Skeletal muscle satellite cell (primary cell): Measurements from ENCODE around the gene SEMA7A.

ENCODE experiments used
- H3K27me3 ChIP-seq: 2 replicates; pipeline ENCODE4 v1.7.0; 2013; ENCODE audit warnings: low read length; ENCODE audit not compliant: control insufficient read depth, insufficient read depth
- H3K36me3 ChIP-seq: 2 replicates; pipeline ENCODE4 v1.7.0; 2013; ENCODE audit warnings: mild to moderate bottlenecking, control low read depth, low read length; ENCODE audit not compliant: insufficient read depth
- H3K4me1 ChIP-seq: 2 replicates; pipeline ENCODE4 v1.7.0; 2013; ENCODE audit warnings: low read length; ENCODE audit not compliant: control insufficient read depth, insufficient read depth
- H3K4me2 ChIP-seq: 2 replicates; pipeline ENCODE4 v1.7.0; 2013; ENCODE audit warnings: mild to moderate bottlenecking, low read length
- H3K4me3 ChIP-seq: 2 replicates; pipeline ENCODE4 v1.7.0; 2013; ENCODE audit warnings: low read length
- H3K9ac ChIP-seq: 2 replicates; pipeline ENCODE4 v1.7.0; 2013; ENCODE audit warnings: mild to moderate bottlenecking, low read depth, low read length, moderate library complexity
- H3K9me3 ChIP-seq: replicated peaks from 2 replicates; pipeline ENCODE4 v1.7.0; 2013; ENCODE audit warnings: mild to moderate bottlenecking, control low read depth, low read length

Gene SEMA7A

GRCh38 chr15:74409225-74409624 is 24.5 kb downstream of the SEMA7A start:
- no peak overlapping the region for H3K4me2 ChIP-seq
- H3K9me3 ChIP-seq = no peaks in the 10 kb centered on the region
- no peaks in the 10 kb centered on the region for H3K27me3 ChIP-seq
- H3K36me3 ChIP-seq = peaks cover 54% of the 10 kb centered on the region
- H3K4me3 ChIP-seq = no peak overlapping the region
- no peak overlapping the region for H3K9ac ChIP-seq
- peaks cover 44% of the 10 kb centered on the region for H3K4me1 ChIP-seq

- Histone ChIP-seq H3K4me3 (no peak overlapping the region), H3K9ac (peak overlapping the region; percentile 69), H3K27me3 (no peaks in the 10 kb centered on the region)
Observed at GRCh38 chr15:74408815-74409214, 24.9 kb downstream of the SEMA7A start.

DNA sequence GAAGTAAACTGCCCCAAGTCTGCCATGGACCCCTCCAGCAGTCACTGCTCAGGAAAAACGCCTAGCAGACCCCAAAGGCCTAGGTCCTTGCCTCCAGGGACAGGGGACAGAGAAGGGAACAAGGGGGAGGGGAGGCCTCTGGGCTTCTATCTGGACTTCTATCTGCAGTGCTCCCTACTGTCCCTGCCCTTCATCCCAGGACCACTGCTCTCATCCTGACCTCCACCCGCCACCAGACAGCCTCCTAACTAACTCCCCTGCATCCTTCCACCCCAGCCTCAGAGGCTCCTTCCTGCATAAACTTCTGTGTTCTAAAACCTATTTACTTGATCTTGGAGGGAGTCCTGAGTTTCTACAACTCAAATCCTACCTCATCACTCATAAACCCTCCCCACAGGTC is 25.4 kb downstream of the SEMA7A start:
- H3K4me2 ChIP-seq = no peak overlapping the region
- H3K27me3 ChIP-seq = no peaks in the 10 kb centered on the region
- H3K4me1 ChIP-seq = peaks cover 44% of the 10 kb centered on the region
- H3K36me3 ChIP-seq = peaks cover 45% of the 10 kb centered on the region
- no peak overlapping the region for H3K4me3 ChIP-seq
- H3K9me3 ChIP-seq = no peaks in the 10 kb centered on the region
- peak overlapping the region; percentile 69 for H3K9ac ChIP-seq

More at GRCh38 chr15:74408815-74409214, 24.9 kb downstream of the SEMA7A start:
- peaks cover 40% of the 10 kb centered on the region for H3K4me1 ChIP-seq
- peaks cover 49% of the 10 kb centered on the region for H3K36me3 ChIP-seq
- no peaks in the 10 kb centered on the region for H3K9me3 ChIP-seq
- H3K4me2 ChIP-seq = no peak overlapping the region

- peaks cover 46% of the 10 kb centered on the region for H3K4me1 ChIP-seq
- peak overlapping the region; percentile 69 for H3K9ac ChIP-seq
- H3K36me3 ChIP-seq = peaks cover 35% of the 10 kb centered on the region
- peak overlapping the region; percentile 42 for H3K4me2 ChIP-seq
- no peaks in the 10 kb centered on the region for H3K9me3 ChIP-seq
- no peaks in the 10 kb centered on the region for H3K27me3 ChIP-seq
- peak overlapping the region; percentile 18 for H3K4me3 ChIP-seq
Observed at GRCh38 chr15:74406992-74407705, 26.6 kb downstream of the SEMA7A start.

DNA sequence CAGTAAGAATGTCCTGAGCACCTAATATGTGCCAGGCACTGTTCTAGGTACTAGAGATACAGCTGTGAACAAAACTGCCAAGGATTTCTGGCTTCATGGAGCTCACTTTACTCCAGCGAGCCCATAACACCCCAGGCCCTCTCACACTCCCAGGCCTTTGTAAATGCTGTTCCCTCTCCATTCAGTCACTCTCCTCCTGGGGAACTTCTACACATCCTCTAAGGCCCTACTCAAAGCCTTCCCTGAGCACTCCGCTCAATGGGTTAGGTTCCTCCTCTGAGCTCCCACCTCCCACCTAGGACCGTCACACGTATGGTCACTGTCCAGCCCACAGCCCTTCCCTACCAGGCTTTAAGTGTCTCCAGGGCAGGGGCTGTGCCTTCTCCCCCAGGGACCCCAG is 27.2 kb downstream of the SEMA7A start:
- Histone ChIP-seq H3K9ac (peak overlapping the region; percentile 69), H3K4me3 (peak overlapping the region; percentile 6), H3K9me3 (no peaks in the 10 kb centered on the region), H3K4me1 (peaks cover 51% of the 10 kb centered on the region), H3K4me2 (peak overlapping the region; percentile 42), H3K36me3 (peaks cover 28% of the 10 kb centered on the region), H3K27me3 (no peaks in the 10 kb centered on the region)

DNA sequence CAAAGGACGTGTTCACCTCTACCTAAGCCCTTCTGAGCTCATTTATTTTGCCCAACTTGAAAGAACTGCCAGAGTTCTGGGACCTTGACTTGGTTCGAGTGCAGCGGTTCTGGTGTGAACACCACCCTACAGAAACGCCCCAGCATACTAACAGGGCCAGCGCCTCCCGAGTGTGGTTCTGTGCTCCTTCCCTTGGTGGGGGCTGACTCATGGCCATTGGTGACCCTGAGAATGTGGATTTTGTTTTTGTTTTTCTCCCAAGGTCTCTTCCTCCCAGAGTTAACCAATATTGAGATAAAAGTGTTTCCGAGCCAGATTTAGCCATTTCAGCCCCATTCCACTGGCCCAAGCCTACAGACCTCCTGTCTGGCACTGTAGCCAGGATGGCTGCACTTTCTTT is 27.9 kb downstream of the SEMA7A start:
- H3K4me3 ChIP-seq = no peak overlapping the region
- H3K9me3 ChIP-seq = no peaks in the 10 kb centered on the region
- H3K36me3 ChIP-seq = peaks cover 21% of the 10 kb centered on the region
- H3K4me2 ChIP-seq = no peak overlapping the region
- peaks cover 58% of the 10 kb centered on the region for H3K4me1 ChIP-seq
- no peaks in the 10 kb centered on the region for H3K27me3 ChIP-seq
- peak overlapping the region; percentile 69 for H3K9ac ChIP-seq

DNA sequence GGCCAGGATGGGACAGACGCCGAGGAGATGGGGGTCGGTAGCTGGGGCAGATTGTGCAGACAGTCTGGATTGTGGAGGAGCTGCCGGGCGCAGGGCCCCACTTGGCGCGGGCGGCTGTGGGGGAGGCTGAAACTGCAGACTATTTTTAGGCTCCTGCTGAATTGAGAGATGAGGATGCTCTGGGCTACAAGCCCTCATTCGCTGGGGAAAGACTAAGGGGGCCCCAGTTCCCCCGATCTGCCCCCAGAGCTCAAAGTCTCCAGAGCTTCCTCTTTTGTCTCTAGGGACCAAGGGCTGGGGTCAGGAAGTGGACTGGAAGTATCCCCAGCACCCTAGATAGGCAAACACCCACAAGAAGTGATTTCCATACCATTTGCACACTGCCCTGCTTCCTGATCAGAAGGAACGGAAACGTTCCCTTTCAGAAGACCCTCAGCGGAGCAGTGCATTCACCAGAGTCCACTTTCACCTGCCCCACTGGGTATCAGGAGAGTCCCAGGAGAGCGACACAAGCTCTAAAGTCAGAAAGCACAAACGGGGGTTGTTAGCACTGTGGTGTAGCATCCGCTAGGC is 29.7 kb downstream of the SEMA7A start:
- Histone ChIP-seq H3K9me3 (no peaks in the 10 kb centered on the region), H3K4me3 (no peak overlapping the region), H3K27me3 (no peaks in the 10 kb centered on the region), H3K36me3 (peaks cover 7% of the 10 kb centered on the region), H3K4me2 (no peak overlapping the region), H3K4me1 (peaks cover 72% of the 10 kb centered on the region), H3K9ac (no peak overlapping the region)

GRCh38 chr15:74403588-74403919 is 30.2 kb downstream of the SEMA7A start:
- H3K4me2 ChIP-seq = no peak overlapping the region
- peaks cover 72% of the 10 kb centered on the region for H3K4me1 ChIP-seq
- peaks cover 2% of the 10 kb centered on the region for H3K36me3 ChIP-seq
- no peaks in the 10 kb centered on the region for H3K27me3 ChIP-seq
- no peaks in the 10 kb centered on the region for H3K9me3 ChIP-seq
- no peak overlapping the region for H3K4me3 ChIP-seq
- H3K9ac ChIP-seq = no peak overlapping the region

DNA sequence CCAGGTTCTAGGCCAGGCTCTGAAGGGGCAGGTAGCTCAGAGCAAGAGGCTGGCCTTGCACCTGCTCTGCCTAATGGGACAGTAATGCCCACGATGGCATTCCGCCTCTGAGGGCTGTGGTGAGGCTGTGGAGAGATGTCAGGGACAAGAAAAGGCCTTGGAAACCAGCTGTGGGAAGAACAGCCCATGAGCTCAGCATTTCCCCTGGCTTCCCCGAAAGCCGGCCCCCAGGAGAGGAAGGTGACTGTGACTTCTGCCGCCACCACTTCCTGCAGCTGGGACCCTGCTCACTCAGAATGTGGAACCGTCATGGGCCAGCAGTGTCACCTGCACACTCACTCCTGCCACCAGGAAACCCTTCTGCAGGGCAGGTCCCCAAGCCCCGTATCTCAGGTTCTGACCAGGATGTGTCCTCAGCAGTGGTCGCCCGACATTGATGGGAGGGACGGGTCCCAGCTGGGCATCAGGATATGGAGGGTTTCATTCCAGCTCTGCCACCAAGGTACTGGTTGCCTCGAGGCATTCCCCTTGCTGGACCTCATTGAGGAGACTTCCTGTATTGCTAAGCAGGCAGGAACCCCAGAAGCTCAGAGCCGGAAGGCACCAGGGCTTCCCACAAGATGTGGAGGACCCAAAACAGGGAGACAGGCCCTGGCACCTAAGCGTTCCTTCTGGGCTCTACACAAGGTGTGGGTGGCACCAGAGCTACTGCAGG is 30.7 kb downstream of the SEMA7A start:
- H3K9me3 ChIP-seq = no peaks in the 10 kb centered on the region
- H3K4me3 ChIP-seq = no peak overlapping the region
- no peak overlapping the region for H3K9ac ChIP-seq
- H3K27me3 ChIP-seq = no peaks in the 10 kb centered on the region
- H3K36me3 ChIP-seq = no peaks in the 10 kb centered on the region
- H3K4me2 ChIP-seq = no peak overlapping the region
- peaks cover 72% of the 10 kb centered on the region for H3K4me1 ChIP-seq

DNA sequence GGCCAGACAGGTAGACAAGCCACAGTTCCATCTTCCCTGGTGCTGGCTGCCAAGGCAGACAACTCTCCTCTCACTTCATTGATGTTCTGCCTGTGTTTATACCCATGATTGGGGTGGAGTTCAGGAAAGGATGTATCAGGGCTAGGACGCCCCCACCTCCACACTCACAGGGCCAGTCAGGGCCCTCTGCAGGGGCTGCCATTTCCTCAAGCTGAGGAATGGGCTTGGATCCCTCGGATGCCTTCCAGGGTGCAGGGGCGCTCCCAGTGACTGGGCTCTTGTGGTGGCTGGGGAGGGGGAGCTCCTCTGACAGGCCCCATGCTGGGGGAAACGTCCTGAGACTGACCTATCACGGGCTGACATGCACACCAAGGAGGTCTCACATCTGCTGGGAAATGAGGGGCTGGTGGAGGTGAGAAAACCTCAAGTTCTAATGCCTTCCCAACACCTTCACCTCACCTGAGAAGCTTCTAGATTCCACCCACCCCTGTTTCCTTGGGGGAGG is 31.4 kb downstream of the SEMA7A start:
- no peaks in the 10 kb centered on the region for H3K27me3 ChIP-seq
- peaks cover 72% of the 10 kb centered on the region for H3K4me1 ChIP-seq
- no peak overlapping the region for H3K9ac ChIP-seq
- no peak overlapping the region for H3K4me3 ChIP-seq
- H3K4me2 ChIP-seq = no peak overlapping the region
- H3K9me3 ChIP-seq = no peaks in the 10 kb centered on the region
- no peaks in the 10 kb centered on the region for H3K36me3 ChIP-seq

- Histone ChIP-seq H3K36me3 (no peaks in the 10 kb centered on the region), H3K4me3 (no peak overlapping the region), H3K9ac (peak overlapping the region; percentile 54), H3K9me3 (no peaks in the 10 kb centered on the region), H3K4me2 (peak overlapping the region; percentile 3), H3K4me1 (peaks cover 72% of the 10 kb centered on the region), H3K27me3 (no peaks in the 10 kb centered on the region)
Observed at GRCh38 chr15:74400915-74401757, 32.6 kb downstream of the SEMA7A start.
